PC-9 (cell line): ENCODE measurements around the gene LSM3. TPM values are rescaled to one million over a fixed set of nuclear protein-coding genes. Genes with fewer than 3 reads are reported as not detected.

Source experiments
- BruUV-seq: library from RNA; stranded (reverse); fragments of 400-500 nt; replicated peaks from 2 replicates; lab custom pipeline; 2021; lab: Mats Ljungman, UMichigan
- CTCF ChIA-PET: fragments of 300-600 bp; sonication (Branson Sonifier 250); formaldehyde crosslinking; loops from one replicate; lab custom pipeline; 2022; ENCODE audit warnings: antibody characterized with exemption; lab: Charles Lee
- POLR2A ChIA-PET: fragments of 300-600 bp; sonication (Branson Sonifier 250); formaldehyde crosslinking; loops from one replicate; lab custom pipeline; 2022; ENCODE audit warnings: antibody characterized with exemption; ENCODE audit not compliant: unreplicated experiment; lab: Charles Lee
- DNase-seq, 2 experiments: peaks; one replicate each; pipeline versions ENCODE4 v3.0.0 to v3.0.0-alpha.2; 2015 to 2022; ENCODE audit warnings: mixed read lengths in 1 of 2
- H2AFZ ChIP-seq: fragments of 200-600 bp; sonication (generic); 2 replicates; pipeline ENCODE4 v1.8.1; 2017; ENCODE audit warnings: antibody characterized with exemption
- H3F3A ChIP-seq: fragments of 200-600 bp; sonication (generic); 2 replicates; pipeline ENCODE4 v1.8.1; 2017; ENCODE audit warnings: antibody characterized with exemption, mild to moderate bottlenecking, low read depth; ENCODE audit not compliant: insufficient read depth
- H3K27ac ChIP-seq: fragments of 200-600 bp; sonication (generic); 2 replicates; pipeline ENCODE4 v1.6.1; 2016; ENCODE audit warnings: mixed run types
- H3K27me3 ChIP-seq: fragments of 200-600 bp; sonication (generic); 2 replicates; pipeline ENCODE4 v1.6.1; 2016; ENCODE audit warnings: low read depth, mixed run types; ENCODE audit not compliant: insufficient read depth
- H3K36me3 ChIP-seq: fragments of 200-600 bp; sonication (generic); 2 replicates; pipeline ENCODE4 v1.6.1; 2016; ENCODE audit warnings: low read depth, mixed run types
- H3K4me1 ChIP-seq: fragments of 200-600 bp; sonication (generic); replicated peaks from 2 replicates; pipeline ENCODE4 v1.6.1; 2016; ENCODE audit warnings: mixed run types; ENCODE audit not compliant: insufficient read depth
- H3K4me2 ChIP-seq: fragments of 200-600 bp; sonication (generic); 2 replicates; pipeline ENCODE4 v1.6.1; 2017; ENCODE audit warnings: mixed run types
- H3K4me3 ChIP-seq: fragments of 200-600 bp; sonication (generic); 2 replicates; pipeline ENCODE4 v1.6.1; 2016; ENCODE audit warnings: mixed run types
- H3K79me2 ChIP-seq: fragments of 200-600 bp; sonication (generic); 2 replicates; pipeline ENCODE4 v1.6.1; 2017; ENCODE audit warnings: low read depth, mixed run types
- H3K9me2 ChIP-seq: fragments of 200-600 bp; sonication (generic); 2 replicates; pipeline ENCODE4 v1.8.1; 2017; ENCODE audit warnings: mild to moderate bottlenecking; ENCODE audit not compliant: insufficient read depth
- H3K9me3 ChIP-seq: fragments of 200-600 bp; sonication (generic); 2 replicates; pipeline ENCODE4 v1.8.1; 2016; ENCODE audit warnings: low read depth; ENCODE audit not compliant: insufficient read depth
- H4K20me1 ChIP-seq: fragments of 200-600 bp; sonication (generic); 2 replicates; pipeline ENCODE4 v1.8.1; 2017; ENCODE audit not compliant: insufficient read depth
- EZH2 ChIP-seq: fragments of 200-600 bp; sonication (generic); IDR thresholded peaks from 2 replicates; pipeline ENCODE4 v1.8.0; 2017; ENCODE audit warnings: antibody characterized with exemption, low read depth
- intact Hi-C: fragments of 100-400 bp; cut with micrococcal nuclease; formaldehyde crosslinking; loops from one replicate; pipeline ENCODE4 v1.10.0; 2022; ENCODE audit not compliant: unreplicated experiment
- total RNA-seq: library from RNA; stranded (reverse); gene quantifications from 2 replicates; pipeline ENCODE4 v1.2.3, GENCODE V29; 2021
- TF ChIP-seq, protein P1 (sequence below): fragments of 200-600 bp; sonication (generic); conservative IDR thresholded peaks from 2 replicates; pipeline ENCODE4 v1.6.1; 2017; ENCODE audit warnings: mixed run types, antibody characterized with exemption, mild to moderate bottlenecking, moderate library complexity

Gene LSM3
- total RNA-seq, 1 experiment from 2014 or later: 18.3 TPM

- H3K9me3 ChIP-seq: no peaks in the 10 kb centered on the region
- no peak overlapping the region for H3K4me2 ChIP-seq
- H3K27ac ChIP-seq: no peak overlapping the region
- H3F3A ChIP-seq: no peaks in the 10 kb centered on the region
- TF ChIP-seq EZH2: no peak
- TF ChIP-seq, protein P1, sequence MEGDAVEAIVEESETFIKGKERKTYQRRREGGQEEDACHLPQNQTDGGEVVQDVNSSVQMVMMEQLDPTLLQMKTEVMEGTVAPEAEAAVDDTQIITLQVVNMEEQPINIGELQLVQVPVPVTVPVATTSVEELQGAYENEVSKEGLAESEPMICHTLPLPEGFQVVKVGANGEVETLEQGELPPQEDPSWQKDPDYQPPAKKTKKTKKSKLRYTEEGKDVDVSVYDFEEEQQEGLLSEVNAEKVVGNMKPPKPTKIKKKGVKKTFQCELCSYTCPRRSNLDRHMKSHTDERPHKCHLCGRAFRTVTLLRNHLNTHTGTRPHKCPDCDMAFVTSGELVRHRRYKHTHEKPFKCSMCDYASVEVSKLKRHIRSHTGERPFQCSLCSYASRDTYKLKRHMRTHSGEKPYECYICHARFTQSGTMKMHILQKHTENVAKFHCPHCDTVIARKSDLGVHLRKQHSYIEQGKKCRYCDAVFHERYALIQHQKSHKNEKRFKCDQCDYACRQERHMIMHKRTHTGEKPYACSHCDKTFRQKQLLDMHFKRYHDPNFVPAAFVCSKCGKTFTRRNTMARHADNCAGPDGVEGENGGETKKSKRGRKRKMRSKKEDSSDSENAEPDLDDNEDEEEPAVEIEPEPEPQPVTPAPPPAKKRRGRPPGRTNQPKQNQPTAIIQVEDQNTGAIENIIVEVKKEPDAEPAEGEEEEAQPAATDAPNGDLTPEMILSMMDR: no peak
- no peaks in the 10 kb centered on the region for H3K79me2 ChIP-seq
- DNase-seq: no peak
- no peaks in the 10 kb centered on the region for H3K27me3 ChIP-seq
- H3K36me3 ChIP-seq: no peaks in the 10 kb centered on the region
- H2AFZ ChIP-seq: no peak overlapping the region
- ChIA-PET CTCF (no interaction called here), POLR2A (no interaction called here)
- BruUV-seq: no TSS peak
- intact Hi-C loops: no loop called here
- H3K4me3 ChIP-seq: no peak overlapping the region
- H4K20me1 ChIP-seq: no peaks in the 10 kb centered on the region
- peaks cover 16% of the 10 kb centered on the region for H3K4me1 ChIP-seq
- H3K9me2 ChIP-seq: no peaks in the 10 kb centered on the region
Measured at GRCh38 chr3:14242490-14243311, 64.1 kb downstream of the LSM3 start.

GRCh38 chr3:14243782-14244181, 65.2 kb downstream of the LSM3 start:
- no peak overlapping the region for H3K4me3 ChIP-seq
- H3F3A ChIP-seq: no peaks in the 10 kb centered on the region
- H3K4me1 ChIP-seq: peaks cover 16% of the 10 kb centered on the region
- BruUV-seq: no TSS peak
- intact Hi-C loops: no loop called here
- no peak overlapping the region for H3K27ac ChIP-seq
- ChIA-PET POLR2A (no interaction called here), CTCF (no interaction called here)
- no peaks in the 10 kb centered on the region for H3K27me3 ChIP-seq
- no peaks in the 10 kb centered on the region for H3K9me2 ChIP-seq
- no peak overlapping the region for H2AFZ ChIP-seq
- no peaks in the 10 kb centered on the region for H3K9me3 ChIP-seq
- TF ChIP-seq, protein P1: no peak
- no peak for TF ChIP-seq EZH2
- DNase-seq: no peak
- H3K79me2 ChIP-seq: no peaks in the 10 kb centered on the region
- H3K36me3 ChIP-seq: no peaks in the 10 kb centered on the region
- no peaks in the 10 kb centered on the region for H4K20me1 ChIP-seq
- no peak overlapping the region for H3K4me2 ChIP-seq

GRCh38 chr3:14244521-14245247, 66.1 kb downstream of the LSM3 start:
- CTCF ChIA-PET: no interaction called here
- TF ChIP-seq EZH2: no peak
- TF ChIP-seq, protein P1: no peak
- Histone ChIP-seq H4K20me1 (no peaks in the 10 kb centered on the region), H3F3A (no peaks in the 10 kb centered on the region), H2AFZ (no peak overlapping the region), H3K27me3 (no peaks in the 10 kb centered on the region), H3K27ac (no peak overlapping the region), H3K9me2 (no peaks in the 10 kb centered on the region), H3K4me2 (no peak overlapping the region), H3K4me1 (peaks cover 16% of the 10 kb centered on the region), H3K36me3 (no peaks in the 10 kb centered on the region), H3K9me3 (no peaks in the 10 kb centered on the region), H3K79me2 (no peaks in the 10 kb centered on the region), H3K4me3 (no peak overlapping the region)
- POLR2A ChIA-PET: no interaction called here
- intact Hi-C loops: no loop called here
- DNase-seq: no peak
- no TSS peak for BruUV-seq
